Activated naive CD8-positive, alpha-beta T cell (primary cell): ENCODE measurements around the gene RFTN1.

Source experiments
- H3K27ac Mint-ChIP-seq: one replicate; pipeline ENCODE4 v1.8.0; 2021; ENCODE audit warnings: mixed read lengths
- H3K27me3 Mint-ChIP-seq: one replicate; pipeline ENCODE4 v1.8.0; 2021; ENCODE audit warnings: mixed read lengths
- H3K36me3 Mint-ChIP-seq: one replicate; pipeline ENCODE4 v1.8.0; 2021; ENCODE audit warnings: mixed read lengths
- H3K4me1 Mint-ChIP-seq: one replicate; pipeline ENCODE4 v1.8.0; 2021; ENCODE audit warnings: low read depth, mixed read lengths
- H3K4me3 Mint-ChIP-seq: one replicate; pipeline ENCODE4 v1.8.0; 2021; ENCODE audit warnings: mild to moderate bottlenecking, mixed read lengths
- H3K9me3 Mint-ChIP-seq: one replicate; pipeline ENCODE4 v1.8.0; 2021; ENCODE audit warnings: low read depth, mixed read lengths

RFTN1 gene

GRCh38 chr3:16488637-16489036 is 24.9 kb downstream of the RFTN1 start:
- Mint-ChIP-seq H3K36me3 (peaks cover 43% of the 10 kb centered on the region), H3K27ac (peak overlapping the region; percentile 6), H3K9me3 (no peaks in the 10 kb centered on the region), H3K27me3 (no peaks in the 10 kb centered on the region), H3K4me1 (peaks cover 26% of the 10 kb centered on the region), H3K4me3 (no peak overlapping the region)

- Mint-ChIP-seq H3K27me3 (no peaks in the 10 kb centered on the region), H3K4me3 (no peak overlapping the region), H3K9me3 (no peaks in the 10 kb centered on the region), H3K27ac (no peak overlapping the region), H3K36me3 (peaks cover 40% of the 10 kb centered on the region), H3K4me1 (peaks cover 35% of the 10 kb centered on the region)
These were observed 25.9 kb downstream of the RFTN1 start for GRCh38 chr3:16487511-16488175.

GRCh38 chr3:16486951-16487480 is 26.5 kb downstream of the RFTN1 start:
- Mint-ChIP-seq H3K27ac (peak overlapping the region; percentile 31), H3K4me3 (no peak overlapping the region), H3K4me1 (peaks cover 42% of the 10 kb centered on the region), H3K9me3 (no peaks in the 10 kb centered on the region), H3K27me3 (no peaks in the 10 kb centered on the region), H3K36me3 (peaks cover 36% of the 10 kb centered on the region)

GRCh38 chr3:16486201-16486600 is 27.3 kb downstream of the RFTN1 start:
- H3K36me3 Mint-ChIP-seq = peaks cover 30% of the 10 kb centered on the region
- no peaks in the 10 kb centered on the region for H3K9me3 Mint-ChIP-seq
- peak overlapping the region; percentile 13 for H3K27ac Mint-ChIP-seq
- H3K27me3 Mint-ChIP-seq = no peaks in the 10 kb centered on the region
- H3K4me3 Mint-ChIP-seq = no peak overlapping the region
- H3K4me1 Mint-ChIP-seq = peaks cover 49% of the 10 kb centered on the region

- Mint-ChIP-seq H3K9me3 (no peaks in the 10 kb centered on the region), H3K27me3 (no peaks in the 10 kb centered on the region), H3K27ac (peak overlapping the region; percentile 13), H3K4me3 (no peak overlapping the region), H3K36me3 (peaks cover 25% of the 10 kb centered on the region), H3K4me1 (peaks cover 56% of the 10 kb centered on the region)
These were observed 28.0 kb downstream of the RFTN1 start for GRCh38 chr3:16485395-16485992.

- Mint-ChIP-seq H3K9me3 (no peaks in the 10 kb centered on the region), H3K27me3 (no peaks in the 10 kb centered on the region), H3K27ac (peak overlapping the region; percentile 18), H3K4me1 (peaks cover 61% of the 10 kb centered on the region), H3K36me3 (peaks cover 26% of the 10 kb centered on the region), H3K4me3 (no peak overlapping the region)
These were observed 28.5 kb downstream of the RFTN1 start for GRCh38 chr3:16484984-16485383.

- no peaks in the 10 kb centered on the region for H3K9me3 Mint-ChIP-seq
- no peak overlapping the region for H3K4me3 Mint-ChIP-seq
- H3K4me1 Mint-ChIP-seq = peaks cover 64% of the 10 kb centered on the region
These were observed 29.3 kb downstream of the RFTN1 start for GRCh38 chr3:16484216-16484615.

GRCh38 chr3:16482770-16483531 is 30.5 kb downstream of the RFTN1 start:
- H3K27me3 Mint-ChIP-seq = no peaks in the 10 kb centered on the region
- H3K36me3 Mint-ChIP-seq = peaks cover 32% of the 10 kb centered on the region
- H3K4me3 Mint-ChIP-seq = peak overlapping the region; percentile 52
- H3K9me3 Mint-ChIP-seq = no peaks in the 10 kb centered on the region
- peak overlapping the region; percentile 78 for H3K27ac Mint-ChIP-seq
- peaks cover 74% of the 10 kb centered on the region for H3K4me1 Mint-ChIP-seq

More at GRCh38 chr3:16484216-16484615, 29.3 kb downstream of the RFTN1 start:
- Mint-ChIP-seq H3K27ac (no peak overlapping the region), H3K27me3 (no peaks in the 10 kb centered on the region), H3K36me3 (peaks cover 29% of the 10 kb centered on the region)

GRCh38 chr3:16482194-16482769 is 31.2 kb downstream of the RFTN1 start:
- no peaks in the 10 kb centered on the region for H3K9me3 Mint-ChIP-seq
- H3K36me3 Mint-ChIP-seq = peaks cover 33% of the 10 kb centered on the region
- H3K27me3 Mint-ChIP-seq = no peaks in the 10 kb centered on the region
- H3K4me3 Mint-ChIP-seq = peak overlapping the region; percentile 52
- H3K27ac Mint-ChIP-seq = peak overlapping the region; percentile 78
- peaks cover 77% of the 10 kb centered on the region for H3K4me1 Mint-ChIP-seq

GRCh38 chr3:16481546-16481897 is 32.0 kb downstream of the RFTN1 start:
- peak overlapping the region; percentile 66 for H3K4me3 Mint-ChIP-seq
- peaks cover 32% of the 10 kb centered on the region for H3K36me3 Mint-ChIP-seq
- peak overlapping the region; percentile 78 for H3K27ac Mint-ChIP-seq
- H3K4me1 Mint-ChIP-seq = peaks cover 83% of the 10 kb centered on the region
- no peaks in the 10 kb centered on the region for H3K27me3 Mint-ChIP-seq
- H3K9me3 Mint-ChIP-seq = no peaks in the 10 kb centered on the region

GRCh38 chr3:16480861-16481545 is 32.5 kb downstream of the RFTN1 start:
- H3K4me1 Mint-ChIP-seq = peaks cover 83% of the 10 kb centered on the region
- H3K4me3 Mint-ChIP-seq = peak overlapping the region; percentile 66
- no peaks in the 10 kb centered on the region for H3K9me3 Mint-ChIP-seq
- no peaks in the 10 kb centered on the region for H3K27me3 Mint-ChIP-seq
- peaks cover 30% of the 10 kb centered on the region for H3K36me3 Mint-ChIP-seq
- H3K27ac Mint-ChIP-seq = peak overlapping the region; percentile 78

- H3K9me3 Mint-ChIP-seq = no peaks in the 10 kb centered on the region
- H3K4me3 Mint-ChIP-seq = no peak overlapping the region
- no peaks in the 10 kb centered on the region for H3K27me3 Mint-ChIP-seq
- no peak overlapping the region for H3K27ac Mint-ChIP-seq
- peaks cover 77% of the 10 kb centered on the region for H3K4me1 Mint-ChIP-seq
- peaks cover 32% of the 10 kb centered on the region for H3K36me3 Mint-ChIP-seq
These were observed 35.0 kb downstream of the RFTN1 start for GRCh38 chr3:16478516-16478915.

- Mint-ChIP-seq H3K9me3 (no peaks in the 10 kb centered on the region), H3K27me3 (no peaks in the 10 kb centered on the region), H3K4me1 (peaks cover 67% of the 10 kb centered on the region), H3K27ac (no peak overlapping the region), H3K36me3 (peaks cover 32% of the 10 kb centered on the region), H3K4me3 (no peak overlapping the region)
These were observed 36.0 kb downstream of the RFTN1 start for GRCh38 chr3:16477521-16477920.

GRCh38 chr3:16477056-16477455 is 36.4 kb downstream of the RFTN1 start:
- Mint-ChIP-seq H3K36me3 (peaks cover 36% of the 10 kb centered on the region), H3K27me3 (no peaks in the 10 kb centered on the region), H3K9me3 (no peaks in the 10 kb centered on the region), H3K4me1 (peaks cover 63% of the 10 kb centered on the region), H3K4me3 (no peak overlapping the region), H3K27ac (no peak overlapping the region)
